KBM-7 (cell line): ENCODE data around the gene GMPPA.

Source experiments
- DNase-seq: peaks from one replicate; pipeline ENCODE4 v3.0.0-alpha.2; 2015
- in situ Hi-C: fragments of 300-500 bp; cut with MboI; formaldehyde crosslinking; loops from 2 replicates; pipeline ENCODE4 v1.14.3; 2020; ENCODE audit warnings: low sequenced_read_pairs, low pct_unique_long_range_greater_than_20kb, mixed read lengths

Gene GMPPA

GRCh38 chr2:219527472-219527871, 28.8 kb downstream of the GMPPA start:
- in situ Hi-C loops: no loop called here
- DNase-seq: no peak

- in situ Hi-C loops: no loop called here
- DNase-seq: peak; percentile 83
These were observed 31.6 kb downstream of the GMPPA start for GRCh38 chr2:219530048-219530963.

GRCh38 chr2:219531639-219532377, 33.1 kb downstream of the GMPPA start:
- no peak for DNase-seq
- in situ Hi-C loops: no loop called here

GRCh38 chr2:219532378-219532649, 33.6 kb downstream of the GMPPA start:
- in situ Hi-C loops: no loop called here
- no peak for DNase-seq

- no peak for DNase-seq
- in situ Hi-C loops: no loop called here
These were observed 35.4 kb downstream of the GMPPA start for GRCh38 chr2:219533930-219534661.

GRCh38 chr2:219536425-219536824, 37.7 kb downstream of the GMPPA start:
- in situ Hi-C loops: no loop called here
- no peak for DNase-seq

- in situ Hi-C loops: no loop called here
These were observed 38.3 kb downstream of the GMPPA start for GRCh38 chr2:219536967-219537366.

GRCh38 chr2:219537657-219538488, 39.2 kb downstream of the GMPPA start:
- in situ Hi-C loops: no loop called here
- DNase-seq: no peak

More at GRCh38 chr2:219536967-219537366, 38.3 kb downstream of the GMPPA start:
- no peak for DNase-seq

- in situ Hi-C loops: no loop called here
- no peak for DNase-seq
These were observed 39.8 kb downstream of the GMPPA start for GRCh38 chr2:219538504-219538951.

- in situ Hi-C loops: no loop called here
- no peak for DNase-seq
These were observed 40.5 kb downstream of the GMPPA start for GRCh38 chr2:219538956-219539788.

- no peak for DNase-seq
- in situ Hi-C loops: no loop called here
These were observed 41.4 kb downstream of the GMPPA start for GRCh38 chr2:219539926-219540678.

GRCh38 chr2:219540784-219541504, 42.3 kb downstream of the GMPPA start:
- DNase-seq: no peak
- in situ Hi-C loops: no loop called here

- in situ Hi-C loops: no loop called here
- peak; percentile 91 for DNase-seq
These were observed 43.0 kb downstream of the GMPPA start for GRCh38 chr2:219541611-219542180.

GRCh38 chr2:219542931-219543595, 44.4 kb downstream of the GMPPA start:
- DNase-seq: peak; percentile 42
- in situ Hi-C loops: no loop called here

GRCh38 chr2:219543596-219544358, 45.1 kb downstream of the GMPPA start, which contains the start of the genes CHPF and TMEM198:
CHPF (minus strand) TSS chr2:219543809; CDS start chr2:219543538, 271 bp downstream.
TMEM198 (plus strand) TSS chr2:219544028; CDS start chr2:219544728, 700 bp downstream.
- DNase-seq: peak; percentile 99
- in situ Hi-C loops: no loop called here
